Measurements from ENCODE around the gene TBX15.

- TF ChIP-seq CTBP1 (IDR thresholded peaks at IDR 0.05; ENCODE audit: borderline replicate concordance) (no peak), FOXA1 (IDR thresholded peaks at IDR 0.05) (no peak)
Measured at GRCh38 chr1:118928739-118929554, 59.2 kb downstream of the TBX15 start.
